GM12873 (cell line): Measurements from ENCODE around the gene LTB.

Experiments
- CTCF ChIP-seq: IDR thresholded peaks from 2 replicates; pipeline ENCODE4 v1.5.1; 2012; ENCODE audit warnings: low read depth, mild to moderate bottlenecking, moderate library complexity, low read length, control low read depth; ENCODE audit not compliant: insufficient read depth; ENCODE audit errors: missing control alignments

Gene LTB

GRCh38 chr6:31615748-31616147 is 33.5 kb upstream of the LTB start:
- no peak for TF ChIP-seq CTCF

- TF ChIP-seq CTCF: no peak
These were observed 32.7 kb upstream of the LTB start, which contains the start of gene AIF1 for GRCh38 chr6:31614684-31615578. AIF1 (plus strand) TSS chr6:31615234; CDS start chr6:31615330, 96 bp downstream.

GRCh38 chr6:31614075-31614619 is 31.9 kb upstream of the LTB start:
- TF ChIP-seq CTCF: no peak

- TF ChIP-seq CTCF: no peak
These were observed 28.7 kb upstream of the LTB start for GRCh38 chr6:31610968-31611367.

- TF ChIP-seq CTCF: no peak
These were observed 27.5 kb upstream of the LTB start for GRCh38 chr6:31609519-31610406.

- TF ChIP-seq CTCF: no peak
These were observed 25.1 kb upstream of the LTB start for GRCh38 chr6:31607317-31607716.

- peak; percentile 74 for TF ChIP-seq CTCF
These were observed 14.8 kb upstream of the LTB start for GRCh38 chr6:31597006-31597405.
